ENCODE results near the gene C17orf107.

C17orf107 gene

DNA sequence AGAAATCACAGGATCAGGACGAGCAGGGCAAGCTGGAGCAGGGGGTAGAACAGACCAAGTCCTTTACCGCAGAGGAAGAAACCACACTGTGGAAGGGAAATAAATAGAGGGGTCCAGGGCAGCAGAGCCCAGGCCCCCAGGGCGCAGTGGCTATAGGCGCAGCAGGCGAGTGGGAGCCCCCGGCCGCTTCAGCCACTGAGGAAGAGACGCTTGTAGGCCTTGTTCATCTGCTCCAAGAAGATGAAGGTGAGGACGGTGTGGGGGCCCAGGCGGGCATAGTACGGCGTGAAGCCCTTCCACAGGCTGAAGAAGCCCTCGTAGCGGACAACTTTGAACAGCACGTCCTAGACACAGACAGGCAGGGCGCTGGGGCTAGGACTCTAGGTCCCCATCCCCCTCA, 38.2 kb downstream of the C17orf107 start:
- POLR2A ChIA-PET, result no interaction called here
- TF ChIP-seq, protein P1, sequence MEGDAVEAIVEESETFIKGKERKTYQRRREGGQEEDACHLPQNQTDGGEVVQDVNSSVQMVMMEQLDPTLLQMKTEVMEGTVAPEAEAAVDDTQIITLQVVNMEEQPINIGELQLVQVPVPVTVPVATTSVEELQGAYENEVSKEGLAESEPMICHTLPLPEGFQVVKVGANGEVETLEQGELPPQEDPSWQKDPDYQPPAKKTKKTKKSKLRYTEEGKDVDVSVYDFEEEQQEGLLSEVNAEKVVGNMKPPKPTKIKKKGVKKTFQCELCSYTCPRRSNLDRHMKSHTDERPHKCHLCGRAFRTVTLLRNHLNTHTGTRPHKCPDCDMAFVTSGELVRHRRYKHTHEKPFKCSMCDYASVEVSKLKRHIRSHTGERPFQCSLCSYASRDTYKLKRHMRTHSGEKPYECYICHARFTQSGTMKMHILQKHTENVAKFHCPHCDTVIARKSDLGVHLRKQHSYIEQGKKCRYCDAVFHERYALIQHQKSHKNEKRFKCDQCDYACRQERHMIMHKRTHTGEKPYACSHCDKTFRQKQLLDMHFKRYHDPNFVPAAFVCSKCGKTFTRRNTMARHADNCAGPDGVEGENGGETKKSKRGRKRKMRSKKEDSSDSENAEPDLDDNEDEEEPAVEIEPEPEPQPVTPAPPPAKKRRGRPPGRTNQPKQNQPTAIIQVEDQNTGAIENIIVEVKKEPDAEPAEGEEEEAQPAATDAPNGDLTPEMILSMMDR (IDR thresholded peaks at IDR 0.05; ENCODE audit: control extremely low read depth, extremely low read depth, low read depth, missing control alignments), result no peak
- CTCF ChIA-PET, result interaction anchor here (1.1 to 1.4 kb wide), 2 partner anchors 11 to 28 kb away, joined by 3 to 6 read pairs; no protein-coding TSS in a partner anchor

GRCh38 chr17:4938069-4938491, 38.7 kb downstream of the C17orf107 start:
- POLR2A ChIA-PET, result no interaction called here
- TF ChIP-seq, protein P1 (IDR thresholded peaks at IDR 0.05; ENCODE audit: control extremely low read depth, extremely low read depth, low read depth, missing control alignments), result no peak
- DNase-seq (ENCODE audit: extremely low spot score), result no peak
- CTCF ChIA-PET, result interaction anchor here (1.4 kb wide), 1 partner anchor 29 kb away, joined by 6 read pairs; no protein-coding TSS in a partner anchor

More for the DNA sequence above, 38.2 kb downstream of the C17orf107 start:
- no peak for DNase-seq (ENCODE audit: extremely low spot score)

DNA sequence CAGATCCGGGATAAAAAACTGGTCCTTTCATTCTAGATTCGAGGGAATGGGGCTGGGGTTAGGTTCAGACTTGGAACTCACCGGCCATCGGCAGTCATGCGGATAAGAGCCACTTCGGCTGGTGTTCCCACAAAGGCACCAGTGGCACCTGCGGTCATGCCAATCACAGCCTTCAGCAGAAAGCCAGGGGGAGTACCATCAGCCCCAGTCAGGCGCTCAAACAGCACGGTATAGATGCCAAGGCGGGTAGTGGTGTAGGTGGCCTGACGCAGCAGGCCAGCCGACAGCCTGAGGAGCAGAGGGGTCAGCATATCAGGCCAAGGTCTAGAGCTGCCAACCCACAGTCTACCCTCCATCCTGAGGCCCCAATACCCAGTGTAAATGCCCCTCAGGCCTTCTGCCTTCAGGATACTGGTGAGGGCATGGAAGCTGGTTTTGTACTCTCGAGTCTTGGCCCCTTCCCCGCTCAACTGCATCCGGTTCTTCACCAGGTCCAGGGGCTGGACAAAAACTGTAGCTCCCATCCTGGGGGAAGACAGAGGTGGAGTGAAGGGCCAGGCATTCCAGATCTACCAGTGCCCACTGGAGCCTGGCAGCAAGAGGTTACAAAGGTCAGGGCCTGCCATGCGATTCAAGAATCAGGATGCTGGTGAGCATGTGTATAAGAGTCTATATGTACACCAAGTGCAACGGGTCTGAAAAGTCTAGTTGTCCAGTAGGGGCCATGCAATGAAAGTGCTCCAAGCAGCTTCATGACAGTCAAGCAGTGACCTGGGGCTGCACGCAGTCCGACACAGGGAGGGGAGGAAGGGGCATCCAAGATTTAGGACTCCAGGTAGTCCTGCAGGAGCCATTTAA, 39.6 kb downstream of the C17orf107 start:
- CTCF ChIA-PET, result interaction anchor here (1.0 to 2.3 kb wide), 6 partner anchors 13 to 49 kb away, joined by 3 to 12 read pairs (median 3); partner anchors contain the start of gene CAMTA2
- no peak for DNase-seq (ENCODE audit: extremely low spot score)
- TF ChIP-seq, protein P1 (IDR thresholded peaks at IDR 0.05; ENCODE audit: control extremely low read depth, extremely low read depth, low read depth, missing control alignments), result no peak
- POLR2A ChIA-PET, result interaction anchor here (0.8 to 1.8 kb wide), 6 partner anchors 10 to 39 kb away, joined by 4 to 25 read pairs (median 7); partner anchors contain the start of genes C17orf107, PFN1 and SPAG7

- ChIA-PET POLR2A (interaction anchor here (0.5 to 1.8 kb wide), 11 partner anchors 9 to 286 kb away, joined by 3 to 25 read pairs (median 6); partner anchors contain the start of genes C17orf107, PFN1 and SPAG7), CTCF (interaction anchor here (1.0 to 2.3 kb wide), 7 partner anchors 13 to 124 kb away, joined by 3 to 12 read pairs (median 3); partner anchors contain the start of gene CAMTA2)
- DNase-seq (ENCODE audit: extremely low spot score), result no peak
These were observed 40.1 kb downstream of the C17orf107 start for GRCh38 chr17:4939546-4939795.

DNA sequence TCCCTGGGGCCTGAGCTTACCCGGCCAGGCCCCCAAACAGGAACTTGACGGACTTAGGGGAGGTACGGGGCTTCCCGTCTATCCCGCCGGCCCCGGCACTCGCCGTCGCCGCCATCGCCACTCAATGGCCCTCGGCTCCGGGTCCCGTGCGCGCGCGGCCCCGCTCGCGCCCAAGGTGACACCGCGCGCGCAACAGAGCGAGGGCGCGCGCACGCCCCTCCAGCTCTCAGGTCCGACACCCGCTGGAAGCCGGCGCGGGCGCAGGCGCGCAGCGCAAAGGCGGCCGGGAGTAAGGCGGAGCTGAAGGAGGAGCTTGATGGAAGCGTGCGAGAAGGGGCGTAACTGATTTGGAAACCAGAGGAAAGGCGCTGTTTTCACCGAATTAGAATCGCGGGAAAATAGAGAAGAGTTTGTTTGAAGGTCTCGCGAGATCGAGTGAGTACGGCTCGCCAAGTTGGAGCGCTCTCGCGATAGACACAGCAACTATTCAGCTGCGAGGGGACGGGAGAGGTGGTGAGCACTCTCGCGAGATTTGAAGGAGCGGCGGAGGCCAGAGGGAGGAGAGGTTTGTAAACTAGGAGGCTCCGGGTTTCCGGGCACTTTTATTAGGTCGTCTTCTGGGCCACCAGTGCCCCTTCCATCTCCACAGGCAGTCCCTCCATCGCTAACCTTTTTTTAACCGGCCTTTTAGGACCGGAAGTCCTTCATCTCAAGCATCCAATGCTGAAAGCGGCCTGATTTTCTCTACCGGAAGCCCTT, 40.6 kb downstream of the C17orf107 start, which contains the start of the genes RNF167 and SLC25A11:
TSS of gene RNF167 (plus strand) at position 473 of the 759 bp plus-strand sequence. CDS start 642 bp downstream, outside the sequence.
TSS of gene SLC25A11 (minus strand) at position 251 of the 759 bp plus-strand sequence. CDS start at position 115, 136 bp downstream.
- CTCF ChIA-PET, result interaction anchor here (1.0 to 2.3 kb wide), 6 partner anchors 14 to 123 kb away, joined by 3 to 12 read pairs (median 3); no protein-coding TSS in a partner anchor

More at GRCh38 chr17:4939546-4939795, 40.1 kb downstream of the C17orf107 start:
- TF ChIP-seq, protein P1 (IDR thresholded peaks at IDR 0.05; ENCODE audit: control extremely low read depth, extremely low read depth, low read depth, missing control alignments), result no peak

More for the DNA sequence above, 40.6 kb downstream of the C17orf107 start, which contains the start of the genes RNF167 and SLC25A11:
- POLR2A ChIA-PET, result interaction anchor here (0.5 to 1.8 kb wide), 13 partner anchors 9 to 286 kb away, joined by 3 to 25 read pairs (median 5); partner anchors contain the start of genes C17orf107, PFN1 and SPAG7
- peak; percentile 97 for DNase-seq (ENCODE audit: extremely low spot score)
- TF ChIP-seq, protein P1 (IDR thresholded peaks at IDR 0.05; ENCODE audit: control extremely low read depth, extremely low read depth, low read depth, missing control alignments), result no peak

All from GM10248 (cell line).